HG02885 (cell line): ENCODE measurements around the gene ATP12A.

Source experiments
- ATAC-seq: cut with Tn5 transposase; IDR thresholded peaks from one replicate; pipeline ENCODE4 v1.9.1; 2021; ENCODE audit warnings: mild to moderate bottlenecking; ENCODE audit not compliant: unreplicated experiment, poor library complexity

ATP12A gene

DNA sequence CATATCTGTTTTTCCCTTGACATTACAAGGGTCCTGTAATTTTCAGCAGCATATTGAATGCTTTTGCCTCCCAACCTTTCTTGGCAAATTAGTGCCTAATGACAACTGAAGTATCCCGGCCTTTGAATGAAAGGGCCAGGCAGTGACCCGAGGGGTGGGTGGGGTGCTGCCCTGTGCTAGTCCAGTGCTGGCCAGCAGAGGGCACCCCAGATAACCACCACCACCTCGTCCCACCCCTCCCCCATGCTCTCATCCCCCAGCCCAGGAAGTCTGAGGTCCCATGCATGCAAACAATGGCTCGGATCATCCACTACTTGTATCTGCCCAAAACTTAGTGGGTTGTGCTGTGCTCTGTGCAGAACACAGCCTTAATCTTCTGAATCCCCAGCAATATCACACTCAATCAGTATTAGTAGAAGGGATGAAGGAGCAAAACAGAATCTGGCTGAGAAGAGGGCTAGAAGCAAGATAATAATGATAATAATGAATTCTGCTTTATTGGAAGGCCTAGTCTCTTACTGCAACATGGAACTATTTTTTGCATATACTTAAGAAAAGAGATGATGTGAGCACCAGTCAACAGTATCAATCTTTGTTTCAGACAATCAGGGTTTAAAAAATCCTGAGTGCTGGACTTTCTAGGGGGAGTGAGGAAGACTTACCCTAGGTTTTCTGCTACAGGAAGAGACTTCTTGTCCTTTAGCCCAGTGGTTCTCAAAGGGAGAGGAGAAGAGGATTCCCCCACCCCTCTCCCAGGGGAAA is 3.8 kb downstream of the ATP12A start:
- peak; percentile 52 for ATAC-seq

DNA sequence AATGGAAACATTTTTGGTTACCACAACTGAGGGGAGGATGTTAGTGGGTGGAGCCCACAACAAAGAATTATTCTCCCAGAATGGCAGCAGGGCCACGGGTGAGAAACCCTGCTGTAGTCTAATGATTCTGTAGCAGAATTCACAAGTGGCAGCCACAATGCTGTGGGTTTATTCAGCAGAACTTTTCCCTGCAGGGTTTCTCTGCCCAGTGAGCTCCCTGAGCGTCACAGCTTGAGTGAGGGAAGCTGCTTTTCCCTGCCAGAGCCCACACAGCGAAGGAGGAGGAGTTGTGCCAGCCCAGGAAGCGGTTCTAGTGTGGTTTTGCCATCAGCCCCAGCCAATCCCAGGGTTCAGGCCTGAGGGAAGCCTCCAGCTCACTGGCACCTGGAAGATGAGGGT is 4.4 kb downstream of the ATP12A start:
- ATAC-seq: peak; percentile 62

DNA sequence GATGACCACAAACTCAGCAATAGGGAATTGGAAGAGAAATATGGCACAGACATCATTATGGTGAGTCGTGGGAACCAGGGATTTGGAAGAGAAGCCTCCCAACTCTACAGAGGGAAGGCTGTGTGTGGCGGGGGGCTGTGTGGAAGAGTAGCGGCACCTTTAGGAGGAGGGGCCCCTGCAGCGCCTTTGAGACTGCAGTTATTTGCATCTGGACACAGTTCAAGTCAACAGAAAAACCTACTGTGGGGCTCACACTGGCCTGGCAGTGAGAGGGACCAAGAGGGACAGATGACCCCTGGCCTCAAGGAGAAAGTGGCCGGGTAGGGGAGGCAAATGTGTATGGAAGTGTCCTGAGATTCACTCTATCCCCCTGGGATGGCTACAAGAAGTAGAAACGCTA is 5.1 kb downstream of the ATP12A start:
- ATAC-seq: no peak

DNA sequence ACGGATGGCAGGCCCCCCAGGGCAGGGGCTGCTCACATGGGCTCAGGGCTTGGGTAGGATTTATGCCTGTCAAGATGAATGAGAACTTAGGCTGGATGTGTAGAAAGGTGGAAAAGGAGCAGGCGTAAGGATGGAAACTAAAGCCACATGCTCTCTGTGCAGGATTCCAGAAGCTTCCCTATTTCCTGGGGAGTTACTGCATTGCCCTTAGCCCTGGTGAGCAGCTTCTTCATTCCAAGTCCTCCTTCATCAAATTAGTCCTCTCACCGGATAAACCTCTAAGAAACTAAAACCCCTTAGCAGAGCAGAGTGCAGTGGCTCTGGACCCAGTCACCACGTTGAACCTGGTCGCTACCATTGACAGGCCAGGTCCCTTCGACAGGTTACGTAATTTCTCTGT is 7.4 kb downstream of the ATP12A start:
- ATAC-seq: no peak

DNA sequence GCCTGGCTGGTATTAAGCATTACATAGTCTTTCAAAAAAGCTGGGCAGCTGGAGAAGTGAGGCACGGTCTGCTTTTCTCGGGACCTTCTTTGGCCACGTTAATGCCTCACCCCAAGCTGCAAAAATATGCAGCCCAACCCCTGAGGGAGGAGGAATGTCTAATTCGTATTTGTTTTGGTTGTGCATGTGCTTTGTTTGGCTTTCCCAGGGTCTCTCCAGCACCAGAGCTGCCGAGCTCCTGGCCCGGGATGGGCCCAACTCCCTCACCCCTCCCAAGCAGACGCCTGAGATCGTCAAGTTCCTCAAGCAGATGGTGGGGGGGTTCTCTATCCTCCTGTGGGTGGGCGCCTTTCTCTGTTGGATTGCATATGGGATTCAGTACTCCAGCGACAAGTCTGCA is 7.9 kb downstream of the ATP12A start:
- no peak for ATAC-seq

DNA sequence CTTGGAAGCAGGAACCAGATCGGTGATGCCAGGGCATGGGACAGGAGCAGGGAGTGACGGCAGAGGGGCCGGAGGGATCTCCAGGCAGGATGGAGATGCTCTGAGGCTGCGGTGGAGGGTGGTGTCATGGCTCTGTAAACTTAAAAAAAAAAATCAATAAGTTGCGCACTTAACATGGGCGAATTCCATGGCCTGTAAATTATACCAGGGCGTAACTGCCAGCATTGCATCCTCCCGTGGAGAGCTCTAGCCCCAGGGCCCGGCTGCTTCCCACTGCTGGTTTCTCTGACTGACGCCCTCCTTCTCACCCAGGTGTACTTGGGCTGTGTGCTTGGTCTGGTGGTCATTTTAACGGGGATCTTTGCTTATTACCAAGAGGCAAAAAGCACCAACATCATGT is 8.7 kb downstream of the ATP12A start:
- ATAC-seq: no peak

DNA sequence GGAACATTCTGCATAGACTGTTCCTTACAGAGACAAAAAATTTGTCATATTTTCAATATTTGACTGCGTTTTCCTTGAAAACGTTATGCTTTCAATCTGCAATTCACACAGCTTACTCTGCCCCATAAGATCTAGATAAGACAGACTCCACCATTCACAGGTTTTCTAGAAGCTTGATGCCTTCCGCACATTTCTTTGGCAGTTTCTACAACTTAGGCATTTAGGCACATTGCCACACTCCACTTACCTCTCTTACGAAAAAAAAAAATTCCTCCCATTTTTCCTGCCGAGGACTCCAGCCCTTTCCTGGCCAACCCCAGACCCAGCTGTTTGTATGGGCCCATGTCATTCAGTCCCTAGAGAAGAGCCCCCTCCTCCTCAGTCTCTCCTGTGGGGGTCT is 11.2 kb downstream of the ATP12A start:
- no peak for ATAC-seq

DNA sequence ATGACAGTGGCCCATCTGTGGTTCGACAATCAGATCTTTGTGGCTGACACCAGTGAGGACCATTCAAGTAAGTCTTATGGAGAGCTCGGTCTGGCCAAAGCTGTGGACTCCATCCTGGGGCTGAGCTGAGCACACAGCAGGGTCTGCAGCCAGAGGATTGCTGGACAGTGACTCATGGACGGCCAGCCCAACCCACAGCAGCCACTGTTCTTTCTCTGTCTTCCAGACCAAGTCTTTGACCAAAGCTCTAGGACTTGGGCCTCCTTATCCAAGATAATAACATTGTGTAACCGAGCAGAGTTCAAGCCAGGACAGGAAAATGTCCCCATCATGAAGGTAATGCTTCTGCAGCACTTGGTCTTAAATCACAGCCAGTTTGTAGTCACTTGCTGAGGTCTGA is 12.4 kb downstream of the ATP12A start:
- no peak for ATAC-seq

DNA sequence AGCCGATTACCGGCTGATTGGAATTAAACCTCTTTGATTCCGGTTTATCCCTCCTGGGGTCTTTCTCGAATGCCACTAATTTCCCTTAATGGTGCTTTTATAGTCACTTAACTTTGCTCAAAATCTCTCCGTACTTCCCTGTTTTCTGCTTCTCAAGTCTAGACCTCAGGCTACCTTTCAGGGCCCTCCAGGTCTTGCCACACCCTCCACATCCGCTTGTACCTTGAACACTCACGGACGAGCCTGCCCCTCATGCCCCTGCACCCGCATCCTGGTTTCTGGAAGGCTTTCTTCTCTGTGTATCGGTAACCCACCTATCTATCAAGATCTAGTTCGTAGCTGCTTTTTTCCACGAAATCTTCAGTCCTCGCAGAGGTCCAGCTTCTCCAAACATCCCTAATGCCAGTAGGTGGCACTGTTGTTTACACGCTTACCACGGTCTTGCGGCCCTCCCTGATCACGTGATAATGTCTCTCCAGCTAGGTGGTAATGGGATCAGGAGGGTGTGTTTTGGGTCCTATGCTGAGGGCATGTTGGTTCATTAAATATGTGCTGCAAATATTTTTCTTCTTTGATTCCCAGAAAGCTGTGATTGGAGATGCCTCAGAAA is 13.8 kb downstream of the ATP12A start:
- ATAC-seq: peak; percentile 67

DNA sequence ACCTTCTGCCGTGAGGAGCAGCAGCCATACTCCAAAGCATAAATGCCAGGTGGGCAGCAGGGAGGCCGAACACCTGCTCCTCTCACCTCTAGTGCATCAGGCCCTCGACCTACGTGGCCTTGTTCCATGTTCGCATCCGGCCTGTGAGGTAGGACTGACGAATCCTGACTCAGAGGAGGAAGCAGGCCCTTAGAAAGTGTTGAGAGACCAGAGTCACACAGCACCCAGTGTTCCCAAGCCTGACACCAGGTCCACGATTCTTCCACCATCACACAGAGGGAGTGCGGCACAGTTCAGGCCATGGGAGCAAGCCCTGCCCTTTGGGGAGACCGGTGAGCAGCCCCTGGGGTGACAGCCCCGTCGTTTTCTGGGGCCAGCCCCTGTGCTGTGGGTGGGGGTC is 14.7 kb downstream of the ATP12A start:
- no peak for ATAC-seq

DNA sequence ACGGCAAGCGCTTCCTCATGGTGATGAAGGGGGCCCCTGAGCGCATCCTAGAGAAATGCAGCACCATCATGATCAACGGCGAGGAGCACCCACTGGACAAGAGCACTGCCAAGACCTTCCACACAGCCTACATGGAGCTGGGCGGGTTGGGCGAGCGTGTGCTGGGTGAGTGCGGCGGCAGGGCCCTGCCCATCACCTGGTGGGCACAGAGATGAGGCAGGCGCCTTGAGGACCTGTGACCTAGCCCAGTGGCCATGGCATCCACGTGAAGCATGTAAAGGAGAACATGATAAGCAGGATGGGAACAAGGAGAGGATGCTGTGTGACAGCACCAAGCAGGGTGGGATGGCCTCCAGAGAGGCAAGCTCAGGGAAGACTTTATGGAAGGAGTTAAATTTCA is 18.5 kb downstream of the ATP12A start:
- ATAC-seq: no peak

DNA sequence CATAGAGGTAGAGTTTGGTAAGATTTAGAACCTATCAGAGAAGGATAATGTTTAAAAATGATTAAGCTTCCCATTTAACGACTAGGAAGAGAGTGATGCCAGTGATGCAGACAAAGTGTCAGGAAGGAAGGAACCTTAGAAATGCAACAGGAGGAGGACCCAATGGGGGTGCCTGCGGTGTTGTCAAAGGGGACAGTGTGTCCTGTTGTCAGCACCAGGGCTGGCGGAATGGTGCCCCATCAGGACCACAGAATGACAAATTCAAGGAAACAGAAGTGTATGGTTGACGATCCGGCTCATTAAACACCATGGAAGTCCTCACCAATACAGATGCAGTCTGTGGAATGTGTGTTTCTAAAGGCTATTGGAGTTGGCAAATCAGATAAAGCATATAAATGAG is 19.3 kb downstream of the ATP12A start:
- no peak for ATAC-seq

DNA sequence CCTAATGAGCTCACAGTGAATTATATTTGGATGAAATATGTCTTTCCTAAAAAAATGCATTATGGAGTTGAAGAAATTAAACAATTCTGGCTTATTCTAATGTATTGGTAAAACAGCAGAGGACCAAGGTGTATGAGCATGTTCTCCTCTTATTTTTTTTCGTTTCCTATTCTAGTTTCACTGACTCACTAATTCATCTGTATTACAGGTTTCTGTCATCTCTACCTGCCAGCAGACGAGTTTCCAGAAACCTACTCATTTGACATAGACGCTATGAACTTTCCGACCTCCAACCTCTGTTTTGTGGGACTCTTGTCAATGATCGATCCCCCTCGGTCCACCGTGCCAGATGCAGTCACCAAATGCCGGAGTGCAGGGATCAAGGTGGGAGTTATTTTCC is 20.3 kb downstream of the ATP12A start:
- ATAC-seq: no peak

DNA sequence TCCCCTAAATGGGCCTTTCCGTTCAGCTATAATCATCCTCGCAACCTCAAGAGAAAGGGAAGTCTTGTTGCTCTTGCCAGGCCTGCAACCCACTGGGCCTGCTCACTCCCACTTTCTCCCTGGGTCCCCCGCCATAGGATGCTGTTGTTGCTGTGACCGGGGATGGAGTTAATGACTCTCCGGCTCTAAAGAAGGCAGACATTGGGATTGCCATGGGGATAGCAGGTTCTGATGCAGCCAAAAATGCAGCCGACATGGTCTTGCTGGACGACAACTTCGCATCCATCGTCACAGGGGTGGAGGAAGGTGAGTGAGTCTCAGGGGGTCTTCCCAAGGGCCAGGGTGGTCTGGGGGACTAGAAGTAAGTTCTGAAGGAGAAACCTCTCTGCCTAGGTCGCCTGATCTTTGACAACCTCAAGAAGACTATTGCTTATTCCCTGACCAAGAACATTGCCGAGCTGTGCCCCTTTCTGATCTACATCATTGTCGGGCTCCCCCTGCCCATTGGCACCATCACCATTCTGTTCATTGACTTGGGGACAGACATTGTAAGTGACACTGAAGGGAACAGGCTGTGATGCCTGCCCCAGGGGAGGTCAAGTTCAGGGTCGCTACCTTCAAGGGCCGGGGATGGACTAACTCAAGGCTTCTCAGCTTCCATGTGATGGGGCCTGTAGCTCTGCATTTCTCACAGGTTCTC is 26.8 kb downstream of the ATP12A start:
- no peak for ATAC-seq

DNA sequence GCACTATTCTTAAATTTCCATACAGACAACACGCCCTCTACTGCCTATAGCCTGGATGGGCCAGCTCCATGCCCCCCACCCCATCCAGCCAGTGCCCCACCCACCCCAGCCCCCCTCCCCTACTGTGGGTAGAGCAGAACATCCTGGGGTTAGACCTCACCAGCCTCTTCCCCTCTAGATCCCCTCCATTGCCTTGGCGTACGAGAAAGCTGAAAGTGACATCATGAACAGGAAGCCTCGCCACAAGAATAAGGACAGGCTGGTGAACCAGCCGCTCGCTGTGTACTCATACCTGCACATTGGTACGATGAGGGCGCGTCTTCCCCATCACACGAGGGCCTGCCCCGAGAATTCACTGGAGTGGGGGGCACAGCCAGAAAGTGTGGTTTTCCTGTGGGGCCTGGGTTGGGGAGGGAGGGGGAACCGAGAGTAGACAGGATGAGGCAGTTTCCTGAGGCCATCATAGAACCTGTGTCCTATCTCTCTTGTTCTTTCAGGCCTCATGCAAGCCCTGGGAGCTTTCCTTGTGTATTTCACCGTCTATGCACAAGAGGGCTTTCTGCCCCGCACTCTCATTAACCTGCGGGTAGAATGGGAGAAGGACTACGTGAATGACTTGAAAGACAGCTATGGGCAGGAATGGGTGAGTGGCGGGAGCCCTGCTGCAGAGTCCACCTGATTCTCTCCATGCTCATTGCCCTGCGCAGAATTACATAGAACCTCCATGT is 29.1 kb downstream of the ATP12A start:
- ATAC-seq: peak; percentile 87

DNA sequence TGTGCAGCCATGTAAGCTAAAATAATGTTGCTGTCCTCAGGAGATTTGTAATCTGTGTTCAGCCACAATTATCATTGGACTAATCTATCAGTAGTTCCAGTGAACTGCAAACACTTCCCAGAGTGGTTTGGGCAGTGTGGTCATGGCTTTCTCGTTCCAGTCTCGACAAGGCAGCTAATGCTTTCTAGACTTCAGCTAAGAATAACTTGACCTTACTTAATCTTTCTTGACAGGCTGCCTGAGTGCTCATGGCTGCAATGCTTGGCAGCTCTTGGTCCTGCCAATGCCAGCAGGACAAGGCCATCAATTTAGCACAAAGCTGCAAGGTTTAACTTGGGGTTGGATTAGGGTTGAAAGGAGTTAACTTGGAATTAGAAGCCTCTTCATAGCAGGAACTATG is 32.8 kb downstream of the ATP12A start:
- no peak for ATAC-seq

DNA sequence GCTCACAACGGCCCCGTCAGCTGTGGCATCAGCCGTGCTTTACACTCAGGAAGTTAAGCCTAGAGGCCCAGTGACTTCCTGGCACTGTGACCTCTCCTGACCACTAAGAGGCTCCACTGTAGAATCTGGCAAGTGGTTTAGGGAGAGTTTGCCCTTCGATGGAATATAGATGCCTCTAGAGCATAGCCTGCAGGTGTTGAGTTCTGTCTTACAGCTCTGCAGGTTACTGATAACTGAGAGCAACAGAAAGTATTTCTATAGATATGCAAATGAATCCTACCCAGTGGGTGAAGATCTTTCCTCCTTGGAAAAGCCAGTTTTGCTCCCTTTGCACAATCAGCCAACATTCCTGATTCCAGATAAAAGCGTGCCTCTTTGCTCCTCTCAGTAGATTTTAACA is 35.8 kb downstream of the ATP12A start:
- ATAC-seq: no peak

DNA sequence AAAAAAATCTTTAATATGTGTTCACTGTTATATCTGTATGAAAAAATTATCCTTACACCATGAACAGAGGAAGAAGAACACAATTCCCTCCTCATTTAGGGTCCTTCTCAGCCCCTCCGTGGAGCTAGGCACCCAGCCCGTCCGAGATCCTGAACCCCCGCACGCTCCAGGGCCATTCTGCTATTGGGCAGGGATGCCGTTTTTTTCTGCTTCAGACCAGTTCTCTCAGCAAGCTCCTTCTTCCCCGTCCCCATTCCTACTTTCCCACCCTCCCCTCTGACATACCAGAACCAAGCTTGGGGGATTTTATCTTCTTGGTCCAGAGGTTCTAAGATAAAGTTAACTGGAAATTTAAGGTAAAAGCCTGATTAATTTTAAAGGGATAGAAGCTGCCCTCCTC is 36.2 kb downstream of the ATP12A start:
- ATAC-seq: no peak

DNA sequence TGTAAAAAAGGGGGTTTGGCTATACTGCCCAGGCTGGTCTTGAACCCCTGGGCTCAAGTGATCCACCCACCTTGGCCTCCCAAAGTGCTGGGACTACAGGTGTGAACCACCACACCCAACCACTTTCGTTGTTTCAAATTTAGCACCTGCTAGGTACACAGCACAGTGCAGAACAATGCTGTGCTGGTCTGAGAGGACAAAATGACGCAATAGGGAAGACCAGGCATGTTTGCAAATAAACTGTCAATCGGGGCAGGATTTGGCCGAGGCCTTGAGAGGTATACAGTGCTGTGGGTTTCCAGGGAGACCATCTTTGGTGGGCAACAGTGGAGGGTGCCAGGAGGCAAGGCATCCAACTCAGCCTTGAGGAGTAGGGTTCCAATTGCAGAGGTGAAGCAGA is 37.0 kb downstream of the ATP12A start:
- ATAC-seq: no peak

DNA sequence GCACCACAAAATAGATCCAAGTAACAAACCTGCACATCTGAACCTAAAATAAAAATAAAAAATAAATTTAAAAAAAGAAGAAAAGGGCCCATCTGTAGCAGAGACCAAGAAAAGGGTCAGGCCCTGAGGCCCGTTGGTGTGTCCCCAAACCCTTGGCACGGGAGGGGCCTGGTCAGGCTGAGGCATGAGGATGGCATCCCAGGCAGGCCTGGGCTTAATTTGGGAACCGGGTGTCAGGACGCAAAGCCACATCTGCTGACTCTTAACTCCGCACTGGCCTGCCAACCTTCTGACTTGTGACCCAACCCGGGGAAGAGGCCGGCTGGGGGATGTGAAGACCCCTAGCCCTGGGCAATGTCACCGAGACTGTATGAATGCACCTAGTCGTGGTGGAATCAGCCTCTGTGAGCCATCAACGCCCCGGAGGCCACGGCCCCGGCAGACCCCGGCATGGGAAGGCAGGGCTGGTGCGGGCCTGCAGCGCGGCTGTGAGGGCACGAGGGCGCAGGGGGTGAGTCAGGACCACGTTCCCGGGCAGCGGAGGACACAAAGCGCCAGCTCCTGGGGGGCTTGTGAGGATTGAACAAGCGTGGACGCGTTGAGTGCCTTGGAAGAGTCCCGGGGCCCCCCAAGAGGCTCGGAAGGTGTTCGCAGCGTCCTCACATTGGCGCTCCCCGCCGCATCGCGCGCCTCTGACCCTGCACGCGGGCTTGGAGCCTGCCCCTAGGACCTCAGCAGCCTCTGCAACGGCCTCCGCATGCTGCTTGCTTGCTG is 38.2 kb downstream of the ATP12A start:
- ATAC-seq: no peak
